Middle frontal gyrus (tissue), 1 donor: ENCODE data around the gene GSG1L2.

Experiments
- DNase-seq: peaks from one replicate; pipeline ENCODE4 v3.0.0-alpha.2; 2015; ENCODE audit warnings: low spot score; ENCODE audit errors: extremely low spot score

GSG1L2 gene

DNA sequence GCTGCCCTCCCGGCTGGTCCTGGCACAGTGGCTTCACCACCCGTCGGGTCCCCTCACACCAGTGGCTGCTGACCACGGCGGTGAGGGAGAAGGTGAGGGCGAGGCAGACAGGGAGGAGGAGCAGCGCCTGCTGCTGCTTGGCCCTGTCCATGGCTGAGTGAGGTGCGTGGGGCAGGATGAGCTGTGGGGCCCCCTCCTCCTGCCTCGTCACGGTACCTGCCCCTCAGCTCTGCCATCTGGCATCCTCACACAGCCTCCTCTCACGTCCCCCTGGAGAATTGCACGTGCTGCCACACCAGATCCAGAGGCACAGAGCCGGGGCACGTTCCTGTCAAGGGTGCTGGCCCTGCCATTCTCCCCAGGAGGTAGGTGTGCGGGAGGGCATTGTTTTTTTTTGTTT lies at the start of gene GSG1L2:
GSG1L2 (minus strand) TSS at position 159 of the 400 bp plus-strand sequence; CDS start at position 151, 8 bp downstream.
- no peak for DNase-seq

DNA sequence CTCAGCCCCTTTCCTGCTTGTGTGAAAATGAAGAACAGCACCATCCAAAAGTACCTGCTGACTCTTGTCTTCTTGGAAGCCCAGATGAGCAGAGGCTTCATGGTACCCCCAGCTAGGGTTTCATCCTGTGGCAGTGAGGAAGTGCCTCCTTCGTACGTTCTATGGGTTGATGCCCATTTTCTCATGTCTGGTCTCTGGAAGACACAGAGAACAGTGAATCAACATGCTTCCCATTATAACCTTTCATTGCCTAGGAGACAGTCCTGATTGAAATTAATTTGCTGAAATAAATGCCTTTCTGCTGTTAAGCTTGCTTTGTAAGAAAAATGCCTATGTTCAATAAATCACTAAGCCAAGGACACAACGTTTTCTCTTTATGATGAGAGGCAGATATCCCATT lies 46.7 kb upstream of the GSG1L2 start:
- DNase-seq: no peak

DNA sequence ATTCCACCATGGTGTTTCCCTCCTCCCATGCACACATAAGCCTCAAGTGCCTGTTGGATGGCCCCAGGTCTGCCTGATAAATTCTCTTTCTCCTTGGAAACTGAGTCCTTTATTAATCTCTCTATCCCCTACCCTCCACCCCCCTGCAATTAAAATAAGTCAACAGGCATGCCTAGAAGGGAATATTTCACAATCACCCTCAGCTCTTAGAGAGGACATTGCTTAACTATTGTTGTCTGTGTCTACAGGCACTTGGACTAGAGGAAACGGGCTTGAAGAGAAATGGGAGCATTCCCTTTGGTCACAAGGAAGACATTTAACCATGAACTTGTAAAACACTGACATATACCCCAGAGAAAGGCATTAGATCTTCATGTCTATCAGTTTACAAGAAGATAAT lies 43.7 kb upstream of the GSG1L2 start:
- DNase-seq: no peak

DNA sequence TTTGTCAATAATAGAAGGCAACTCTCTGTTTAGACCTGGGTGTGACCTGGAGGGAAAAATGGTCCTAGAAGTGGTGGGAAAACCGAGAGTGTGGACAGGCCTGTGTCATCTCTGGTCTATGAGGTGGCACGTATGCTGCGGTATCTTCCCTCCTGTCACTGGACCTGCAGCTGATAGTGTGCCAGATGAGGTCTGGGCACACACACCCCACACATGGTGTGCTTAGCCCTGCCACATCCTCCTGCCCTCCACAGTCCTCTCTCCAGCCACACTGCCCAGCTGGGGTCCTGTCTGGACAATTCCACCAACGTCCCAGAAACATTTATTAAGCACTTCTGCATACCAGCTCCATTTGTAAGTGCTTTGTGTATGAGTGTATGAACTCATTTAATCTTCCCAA lies 41.1 kb upstream of the GSG1L2 start:
- no peak for DNase-seq

DNA sequence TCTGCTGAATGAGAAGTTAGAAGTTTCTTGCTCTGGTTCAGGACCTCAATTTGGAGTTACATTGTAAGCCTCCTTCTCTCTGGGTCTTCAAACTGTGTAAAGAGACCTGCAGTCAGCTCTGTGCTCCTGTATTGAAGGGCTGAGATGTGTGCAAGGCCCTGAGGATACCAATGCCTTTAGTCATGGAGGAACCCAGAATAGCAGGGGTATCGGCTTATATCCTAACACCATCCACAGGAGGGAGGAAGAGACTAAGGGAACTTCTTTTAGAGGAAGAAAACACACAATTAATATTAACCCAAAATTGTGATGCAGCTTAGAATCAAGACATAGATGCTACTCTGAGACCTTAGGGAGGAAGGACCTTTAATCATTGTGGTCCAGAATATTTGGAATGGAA lies 40.3 kb upstream of the GSG1L2 start:
- DNase-seq: no peak

- DNase-seq: no peak
These were observed 39.0 kb upstream of the GSG1L2 start for GRCh38 chr17:9860851-9861250.

DNA sequence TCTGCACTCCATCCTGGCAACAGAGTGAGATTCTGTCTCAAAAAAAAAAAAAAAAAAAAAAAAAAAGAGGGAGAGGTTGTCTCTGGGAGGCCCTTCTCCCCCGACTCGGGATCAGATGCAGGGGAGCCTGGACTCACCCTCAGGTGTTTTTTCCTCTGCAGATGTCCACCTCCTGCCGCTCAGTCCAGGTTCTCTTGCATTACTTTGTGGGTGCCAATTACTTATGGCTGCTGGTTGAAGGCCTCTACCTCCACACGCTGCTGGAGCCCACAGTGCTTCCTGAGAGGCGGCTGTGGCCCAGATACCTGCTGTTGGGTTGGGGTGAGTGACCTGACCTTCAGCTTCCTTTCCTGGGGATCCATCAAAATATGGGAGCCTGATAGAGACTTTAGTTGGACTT lies 37.9 kb upstream of the GSG1L2 start:
- no peak for DNase-seq

DNA sequence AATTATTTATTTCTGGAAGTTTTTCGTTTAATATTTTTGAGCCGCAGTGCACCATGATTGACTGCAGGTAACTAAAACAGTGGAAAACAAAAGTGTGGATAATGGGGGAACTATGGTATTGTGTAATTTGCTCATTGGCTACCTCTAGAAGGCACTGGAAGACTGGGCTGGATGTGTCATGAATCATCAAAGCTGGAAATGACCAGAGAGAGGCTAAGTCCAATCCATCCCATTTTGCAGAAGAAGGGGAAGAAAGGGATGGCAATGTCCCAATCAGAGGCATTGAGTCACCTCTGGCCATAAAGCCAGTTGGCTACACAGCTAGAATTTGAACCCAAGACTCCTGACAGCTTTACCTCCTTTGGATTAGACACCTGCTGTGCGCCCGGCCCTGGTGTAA lies 33.2 kb upstream of the GSG1L2 start:
- no peak for DNase-seq

GRCh38 chr17:9854255-9854654 lies 32.4 kb upstream of the GSG1L2 start:
- no peak for DNase-seq

DNA sequence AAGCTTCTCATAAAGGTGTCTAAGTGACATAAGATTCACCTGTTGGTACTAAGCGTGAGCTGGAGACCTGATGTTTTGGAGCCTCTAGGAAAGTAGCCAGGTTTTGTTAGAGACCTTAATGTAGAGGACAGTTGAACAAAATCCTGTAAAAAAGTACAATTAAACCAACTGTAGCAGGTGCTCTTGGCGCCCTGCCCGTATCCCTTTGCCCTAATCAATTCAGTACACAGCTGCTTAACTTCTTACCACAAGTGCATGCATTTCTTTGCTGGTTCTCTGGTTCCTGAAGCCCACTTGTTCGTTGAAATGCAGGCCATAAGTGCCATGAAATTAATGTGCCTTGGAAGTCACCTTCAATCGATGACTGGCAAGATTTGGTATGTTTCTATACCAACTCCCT lies 28.3 kb upstream of the GSG1L2 start:
- no peak for DNase-seq

DNA sequence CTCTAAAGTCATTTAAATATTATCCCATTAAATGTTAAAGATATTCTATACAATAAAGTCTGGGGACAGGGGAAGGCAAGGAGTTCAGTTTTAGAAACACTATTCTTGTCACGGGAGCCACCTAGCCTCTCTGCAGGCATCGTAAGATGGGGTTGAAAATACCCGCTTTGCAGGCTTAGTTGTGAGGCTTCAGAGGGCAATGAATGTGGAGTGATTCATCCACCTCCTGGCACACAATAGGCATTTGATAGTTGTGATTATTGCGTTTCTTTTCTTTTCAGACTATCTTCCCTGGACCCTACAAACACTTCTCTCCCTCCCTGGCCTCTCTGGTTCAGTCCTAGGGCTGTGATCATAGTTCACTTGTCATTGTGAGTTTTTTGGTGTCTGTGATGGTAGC lies 23.4 kb upstream of the GSG1L2 start:
- DNase-seq: no peak

- no peak for DNase-seq
These were observed 22.3 kb upstream of the GSG1L2 start for GRCh38 chr17:9844153-9844552.

DNA sequence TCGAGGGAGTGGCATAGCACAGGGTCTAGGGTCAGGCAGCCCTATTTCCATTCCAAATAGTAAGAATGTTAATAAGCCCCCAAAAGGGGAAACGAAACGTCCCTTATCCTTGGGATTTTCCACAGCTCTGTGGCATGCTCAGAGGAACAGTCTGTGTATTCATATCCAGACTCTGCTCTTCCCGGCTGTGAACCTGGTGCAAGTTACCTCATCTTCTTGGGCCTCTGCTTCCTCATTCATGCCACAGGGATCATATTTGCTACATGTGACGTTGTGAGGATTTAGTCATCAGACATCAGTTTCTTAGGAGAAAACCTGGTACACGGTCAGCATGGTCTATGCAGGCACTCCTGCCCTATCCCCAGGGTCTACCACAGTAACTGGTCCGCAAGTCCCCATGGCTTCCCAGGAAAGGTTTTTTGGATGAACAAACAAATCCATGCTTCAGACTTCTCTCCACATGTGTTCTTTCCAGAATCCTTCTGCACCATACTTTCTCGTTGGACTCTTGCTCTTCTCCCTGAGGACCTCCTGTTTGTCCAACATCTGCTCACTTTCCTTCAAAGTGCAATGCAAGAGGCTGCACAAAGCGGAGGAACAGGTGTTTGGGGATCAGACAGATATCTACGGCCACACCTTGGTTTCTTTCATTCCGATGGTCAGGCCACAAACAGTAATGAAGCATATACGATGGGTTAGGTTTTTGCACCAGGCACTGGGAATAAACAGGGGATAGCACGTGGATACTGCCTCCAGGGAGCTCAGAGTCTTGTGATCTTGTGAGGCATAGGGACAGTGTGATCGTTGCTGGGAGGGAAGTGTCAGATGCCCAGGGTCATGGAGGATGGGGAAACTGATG lies 21.5 kb upstream of the GSG1L2 start:
- DNase-seq: no peak

DNA sequence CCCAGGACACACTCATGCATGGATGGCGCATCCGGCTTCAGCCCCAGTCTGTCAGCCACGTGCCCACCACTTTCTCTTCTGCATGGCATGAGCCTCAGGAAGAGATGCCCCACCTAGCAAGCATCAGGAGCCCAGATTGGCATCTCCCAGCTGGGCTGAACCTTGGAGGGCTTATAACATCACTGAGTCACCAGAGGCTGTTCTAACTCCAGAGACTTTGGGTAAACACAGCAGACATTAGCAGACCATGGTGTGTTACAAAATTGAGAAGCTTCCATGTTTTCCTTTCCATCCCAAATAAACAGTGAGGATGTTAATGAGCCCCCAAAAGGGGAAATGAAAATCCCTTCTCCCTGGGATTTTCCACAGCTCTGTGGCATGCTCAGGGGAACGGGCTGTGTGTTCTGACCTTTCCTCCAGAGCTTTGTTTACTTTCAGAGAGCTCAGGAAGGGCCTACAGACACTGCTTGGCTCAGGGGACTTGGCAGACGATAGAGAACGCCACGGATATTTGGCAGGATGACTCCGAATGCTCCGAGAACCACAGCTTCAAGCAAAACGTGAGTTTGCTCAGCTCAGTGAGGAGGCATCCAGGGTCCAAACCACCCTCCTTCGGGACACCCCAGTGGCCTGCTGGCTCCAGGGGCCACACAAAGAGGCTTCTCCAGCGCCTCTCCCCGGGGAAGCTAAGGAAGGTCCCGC lies 20.3 kb upstream of the GSG1L2 start:
- no peak for DNase-seq

GRCh38 chr17:9839433-9839832 lies 17.6 kb upstream of the GSG1L2 start:
- DNase-seq: no peak

GRCh38 chr17:9837551-9838471 lies 15.9 kb upstream of the GSG1L2 start:
- DNase-seq: no peak

DNA sequence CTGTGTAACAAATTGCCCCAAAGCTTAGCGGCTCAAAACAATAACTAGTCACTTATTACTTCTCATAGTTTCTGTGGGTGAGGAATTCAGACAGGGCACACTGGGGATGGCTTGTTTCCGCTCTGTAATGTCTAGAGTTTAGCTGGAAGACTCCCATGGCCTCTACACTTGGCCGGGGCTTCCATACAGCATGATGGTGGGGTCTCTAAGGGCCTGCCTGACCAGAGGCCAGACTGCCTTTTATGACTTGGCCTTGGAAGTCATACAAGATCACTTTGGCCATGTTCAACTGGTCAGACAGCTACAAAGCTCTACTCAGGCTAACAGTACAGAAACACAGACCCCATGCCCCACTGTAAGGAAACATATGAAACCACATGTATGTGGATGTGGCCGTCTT lies 12.0 kb upstream of the GSG1L2 start:
- no peak for DNase-seq

GRCh38 chr17:9830711-9831110 lies 8.8 kb upstream of the GSG1L2 start:
- DNase-seq: no peak

- DNase-seq: no peak
These were observed 7.5 kb upstream of the GSG1L2 start for GRCh38 chr17:9829343-9829742.

DNA sequence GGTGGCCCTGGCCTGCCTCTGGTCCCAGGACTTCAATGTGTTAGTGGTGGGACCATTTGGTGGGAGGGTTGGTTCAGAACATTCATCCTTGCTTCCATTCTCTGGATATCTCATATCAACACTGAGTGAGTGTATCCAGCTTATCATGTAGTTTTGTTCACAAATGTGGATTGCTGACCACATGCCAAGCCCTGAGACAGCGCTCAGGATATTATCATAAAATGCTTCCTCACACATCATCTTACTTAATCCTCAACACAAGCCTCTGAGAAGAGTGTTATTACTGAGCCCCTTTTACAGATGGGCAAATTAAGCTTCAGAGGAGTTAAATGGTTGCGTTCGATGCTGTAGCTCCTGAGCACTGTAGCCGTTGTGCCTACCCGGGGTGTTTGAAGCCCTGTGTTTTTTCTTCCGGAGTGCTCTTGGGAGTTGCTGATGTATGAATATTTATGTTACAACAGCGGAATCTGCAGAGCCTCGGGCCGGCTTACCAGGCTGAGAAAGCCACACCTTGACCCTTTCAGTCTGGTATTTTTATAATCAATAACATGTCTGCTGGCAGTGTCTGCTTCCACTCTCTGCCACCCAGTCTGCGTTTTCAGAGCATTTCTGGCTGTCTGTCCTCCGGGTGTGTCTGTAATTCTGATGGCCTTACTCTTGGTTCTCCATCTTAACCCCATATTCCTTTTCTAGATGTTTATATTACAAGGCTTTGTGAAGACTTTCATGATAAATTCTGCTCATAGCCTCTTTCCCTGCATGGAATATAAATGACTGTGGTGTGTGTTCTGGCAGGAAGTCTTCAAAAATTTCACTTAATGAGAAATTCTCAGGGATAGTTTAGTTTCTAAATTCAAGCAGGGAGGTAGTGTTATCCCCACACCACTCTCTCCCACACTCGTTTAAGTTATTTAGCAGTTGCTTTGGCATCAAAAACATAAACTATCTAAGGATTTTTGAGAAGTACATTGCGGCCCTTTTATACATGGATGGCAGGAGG lies 6.7 kb upstream of the GSG1L2 start:
- DNase-seq: no peak
